ENCODE data around the gene DIO2. TPM values are rescaled to one million over a fixed set of nuclear protein-coding genes. Genes with fewer than 3 reads are reported as not detected.

The DIO2 gene
- total RNA-seq, 1 donor from 2014 or later, result not detected

GRCh38 chr14:80167793-80168448, 43.4 kb downstream of the DIO2 start:
- no peak for TF ChIP-seq CTCF (IDR thresholded peaks at IDR 0.05; ENCODE audit: insufficient read depth, low read length, severe bottlenecking)
- Histone ChIP-seq H3K4me3 (ENCODE audit: low read depth, low read length) (no peak overlapping the region), H3K36me3 (ENCODE audit: control insufficient read depth, insufficient read depth, low read length) (no peaks in the 10 kb centered on the region), H3K27me3 (ENCODE audit: control insufficient read depth, insufficient read depth, low read length) (no peaks in the 10 kb centered on the region)
- no peak for DNase-seq (ENCODE audit: low read depth)
- FAIRE-seq, result no peak

GRCh38 chr14:80164991-80165721, 46.1 kb downstream of the DIO2 start:
- TF ChIP-seq CTCF (IDR thresholded peaks at IDR 0.05; ENCODE audit: insufficient read depth, low read length, severe bottlenecking), result no peak
- Histone ChIP-seq H3K36me3 (ENCODE audit: control insufficient read depth, insufficient read depth, low read length) (no peaks in the 10 kb centered on the region), H3K4me3 (ENCODE audit: low read depth, low read length) (no peak overlapping the region), H3K27me3 (ENCODE audit: control insufficient read depth, insufficient read depth, low read length) (no peaks in the 10 kb centered on the region)
- FAIRE-seq (no peak), DNase-seq (ENCODE audit: low read depth) (peak; percentile 38)

GRCh38 chr14:80152763-80153162, 58.5 kb downstream of the DIO2 start:
- FAIRE-seq (no peak), DNase-seq (ENCODE audit: low read depth) (no peak)
- TF ChIP-seq CTCF (IDR thresholded peaks at IDR 0.05; ENCODE audit: insufficient read depth, low read length, severe bottlenecking), result no peak
- Histone ChIP-seq H3K36me3 (ENCODE audit: control insufficient read depth, insufficient read depth, low read length) (no peaks in the 10 kb centered on the region), H3K4me3 (ENCODE audit: low read depth, low read length) (no peak overlapping the region), H3K27me3 (ENCODE audit: control insufficient read depth, insufficient read depth, low read length) (no peaks in the 10 kb centered on the region)

GRCh38 chr14:80152166-80152565, 59.1 kb downstream of the DIO2 start:
- no peaks in the 10 kb centered on the region for H3K36me3 ChIP-seq (ENCODE audit: control insufficient read depth, insufficient read depth, low read length)
- FAIRE-seq (no peak), DNase-seq (ENCODE audit: low read depth) (peak; percentile 35)
- no peak for TF ChIP-seq CTCF (IDR thresholded peaks at IDR 0.05; ENCODE audit: insufficient read depth, low read length, severe bottlenecking)
- no peak overlapping the region for H3K4me3 ChIP-seq (ENCODE audit: low read depth, low read length)
- H3K27me3 ChIP-seq (ENCODE audit: control insufficient read depth, insufficient read depth, low read length), result no peaks in the 10 kb centered on the region

GRCh38 chr14:80150301-80150700, 61.0 kb downstream of the DIO2 start:
- no peak for TF ChIP-seq CTCF (IDR thresholded peaks at IDR 0.05; ENCODE audit: insufficient read depth, low read length, severe bottlenecking)
- H3K4me3 ChIP-seq (ENCODE audit: low read depth, low read length), result no peak overlapping the region

More at GRCh38 chr14:80150301-80150700, 61.0 kb downstream of the DIO2 start:
- H3K27me3 ChIP-seq (ENCODE audit: control insufficient read depth, insufficient read depth, low read length), result no peaks in the 10 kb centered on the region
- no peaks in the 10 kb centered on the region for H3K36me3 ChIP-seq (ENCODE audit: control insufficient read depth, insufficient read depth, low read length)
- DNase-seq (ENCODE audit: low read depth), result peak; percentile 60
- FAIRE-seq, result no peak
